GM21528 (cell line): ENCODE data around the gene CCDC77.

ENCODE experiments used
- ATAC-seq: cut with Tn5 transposase; IDR thresholded peaks from one replicate; pipeline ENCODE4 v1.9.1; 2021; ENCODE audit warnings: mild to moderate bottlenecking, moderate library complexity; ENCODE audit not compliant: unreplicated experiment, low FRiP score

Gene CCDC77

DNA sequence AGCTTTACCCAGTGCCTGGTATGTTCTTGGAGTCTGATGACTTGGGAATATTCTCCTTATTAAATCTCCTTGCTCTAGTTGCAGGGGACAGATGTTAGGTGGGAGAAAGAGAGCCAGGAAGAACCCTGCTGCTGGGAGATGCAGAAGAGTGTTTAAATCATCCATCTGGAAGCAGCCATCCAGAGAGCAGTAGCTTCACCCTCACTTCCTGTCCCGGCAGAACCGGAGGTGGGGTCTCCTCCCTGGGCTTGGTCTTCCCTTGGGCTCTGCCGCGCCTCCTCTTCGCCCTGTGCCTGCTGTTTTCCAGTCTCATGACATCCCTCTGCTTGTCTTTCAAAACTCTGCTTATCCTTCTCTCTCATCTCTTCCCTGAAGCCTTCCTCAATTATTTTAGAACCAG, 73.8 kb downstream of the CCDC77 start:
- no peak for ATAC-seq

DNA sequence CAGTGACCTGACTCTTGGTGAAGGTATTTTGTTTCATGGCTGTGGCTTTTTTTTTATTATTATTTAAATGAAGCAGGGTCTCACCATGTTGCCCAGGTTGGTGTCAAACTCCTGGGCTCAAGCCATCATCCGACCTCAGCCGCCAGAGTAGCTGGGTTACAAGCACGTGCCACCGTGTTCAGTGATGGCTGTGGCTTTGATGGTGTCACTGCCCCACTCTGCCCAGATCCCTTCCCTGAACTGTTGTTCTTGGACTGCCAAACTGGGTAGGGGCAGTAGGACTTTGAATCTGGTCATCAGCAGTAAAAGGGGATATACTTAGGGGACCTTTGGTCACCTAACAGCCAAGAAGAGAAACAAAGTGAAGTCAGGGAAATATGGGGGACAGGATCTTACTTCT, 77.7 kb downstream of the CCDC77 start:
- no peak for ATAC-seq

DNA sequence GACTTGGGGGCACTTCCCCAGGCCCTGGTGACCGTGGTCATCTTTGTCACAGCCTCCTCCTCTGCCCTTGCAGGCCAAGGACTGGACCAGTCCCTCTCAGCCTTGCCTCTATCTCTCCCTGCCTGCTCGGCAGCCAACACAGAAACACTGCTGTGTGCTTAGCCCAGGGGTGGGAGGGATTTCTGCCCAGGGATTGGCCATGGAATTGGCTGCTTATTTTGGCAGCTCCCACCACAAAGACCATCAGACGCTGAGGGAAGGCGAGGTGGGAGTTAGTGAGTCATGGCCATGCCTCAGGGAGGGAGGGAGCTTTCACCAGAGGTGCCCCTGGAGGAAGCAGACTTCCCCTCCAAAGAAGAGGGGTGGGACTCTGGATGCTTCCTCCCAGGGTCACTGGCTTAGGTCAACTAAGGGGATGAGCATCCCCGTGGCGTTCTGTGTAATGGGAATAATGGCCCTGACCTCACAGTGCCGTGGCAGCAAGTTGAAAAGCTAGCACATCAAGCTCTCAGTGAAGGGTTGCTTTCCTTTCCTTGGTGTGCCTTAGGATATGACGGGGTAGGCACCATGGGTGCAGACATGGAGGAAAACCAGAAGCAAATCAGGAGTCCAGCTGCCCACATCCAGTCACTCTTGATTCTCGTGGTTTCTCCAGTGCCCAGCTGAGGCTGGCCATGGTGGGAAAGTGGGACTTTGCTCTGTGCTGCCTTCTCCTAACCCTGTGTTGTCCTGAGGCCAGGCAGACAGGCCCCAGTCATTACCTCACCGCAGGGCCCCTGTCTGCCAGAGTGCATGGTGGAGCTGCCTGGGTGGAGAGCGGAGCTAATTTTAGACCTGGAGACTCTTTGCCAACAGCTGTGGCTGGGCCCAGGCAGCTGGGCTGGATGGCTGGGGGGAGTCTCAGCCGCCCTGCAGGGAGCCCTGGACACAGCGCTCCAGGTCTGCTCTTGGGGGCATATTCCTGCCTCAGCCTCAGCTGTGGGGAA, 79.7 kb downstream of the CCDC77 start:
- no peak for ATAC-seq

GRCh38 chr12:482061-482460, 80.6 kb downstream of the CCDC77 start:
- ATAC-seq = no peak

DNA sequence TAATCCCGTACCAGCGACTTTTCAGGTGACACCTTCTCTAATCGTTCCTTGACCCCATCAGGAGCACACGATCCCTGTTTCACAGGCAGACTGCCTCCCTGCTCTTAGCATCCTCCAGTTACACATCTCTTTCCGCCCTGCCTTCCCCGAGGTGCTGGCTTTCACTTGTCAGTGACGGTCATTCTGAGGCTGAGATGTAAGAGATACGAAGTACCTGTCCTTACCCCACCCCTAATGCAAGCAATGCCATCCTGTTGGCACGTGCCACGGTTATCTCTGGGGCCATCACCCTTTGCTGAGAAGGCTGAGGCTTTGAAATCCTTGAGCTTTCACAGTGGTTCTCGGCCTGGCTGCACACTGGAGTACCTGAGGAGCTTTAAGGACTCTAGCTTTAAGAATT, 82.7 kb downstream of the CCDC77 start:
- no peak for ATAC-seq

- no peak for ATAC-seq
Measured at GRCh38 chr12:490260-490659, 88.8 kb downstream of the CCDC77 start.
